Measurements from ENCODE around the gene ZNF337. TPM values are rescaled to one million over a fixed set of nuclear protein-coding genes. Genes with fewer than 3 reads are reported as not detected.
A peak's percentile ranks its signal among the peaks of the same experiment; 100 is the strongest.
"Not testable (repeated sequence)": the region's sequence is repeated elsewhere in the genome, so short reads cannot be mapped to it uniquely, and the experiment has no call there.

The ZNF337 gene
- total RNA-seq: 10.8 TPM

DNA sequence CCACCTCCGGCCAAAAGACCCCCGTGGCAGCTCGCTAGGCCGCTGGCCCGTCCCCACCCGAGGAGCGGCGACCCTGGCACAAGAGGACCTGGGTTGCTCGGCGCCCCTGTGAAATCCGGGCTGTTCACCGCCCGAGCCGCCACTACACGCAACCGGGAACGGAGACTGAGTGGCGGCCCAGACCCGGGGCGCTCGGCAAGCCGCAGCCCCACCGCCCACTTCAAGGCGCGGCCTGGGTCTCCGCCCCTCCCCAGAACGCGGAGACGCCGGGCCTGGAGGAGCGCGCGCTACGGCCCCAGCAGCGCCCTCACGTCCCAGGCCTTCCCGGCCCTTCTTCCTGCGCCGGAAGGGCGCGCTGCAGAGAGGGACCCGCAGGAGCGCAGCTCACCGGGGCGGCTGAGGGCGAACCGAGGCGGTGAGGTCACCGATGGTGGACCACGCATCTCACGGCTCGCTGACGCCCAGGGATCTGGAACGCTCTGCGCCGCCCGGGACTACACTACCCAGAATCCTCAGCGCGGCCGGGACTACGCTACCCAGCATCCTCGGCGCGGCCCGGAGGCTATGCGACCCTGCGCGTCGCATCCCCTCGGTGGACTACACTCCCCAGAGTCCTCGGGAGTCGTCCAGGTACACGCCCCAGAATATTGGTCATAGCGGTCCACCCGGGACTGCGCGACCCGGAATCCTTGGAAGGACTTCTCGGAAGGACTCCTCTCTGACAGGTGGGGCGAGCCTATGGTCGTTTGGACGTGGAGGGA is at the start of gene ZNF337:
Gene ZNF337 (minus strand): TSS at position 483 of the 761 bp plus-strand sequence. CDS start 10,436 bp downstream, outside the sequence.
- Histone ChIP-seq H3K4me3 (ENCODE audit: low read length) (peak within 1 kb of the TSS; percentile 66), H3K27me3 (ENCODE audit: insufficient read depth, low read length) (no peaks in the 10 kb centered on the region), H3K9me3 (ENCODE audit: low read depth, low read length) (peaks cover 9% of the 10 kb centered on the region), H3K4me1 (ENCODE audit: insufficient read depth, low read length) (peaks cover 11% of the 10 kb centered on the region)

DNA sequence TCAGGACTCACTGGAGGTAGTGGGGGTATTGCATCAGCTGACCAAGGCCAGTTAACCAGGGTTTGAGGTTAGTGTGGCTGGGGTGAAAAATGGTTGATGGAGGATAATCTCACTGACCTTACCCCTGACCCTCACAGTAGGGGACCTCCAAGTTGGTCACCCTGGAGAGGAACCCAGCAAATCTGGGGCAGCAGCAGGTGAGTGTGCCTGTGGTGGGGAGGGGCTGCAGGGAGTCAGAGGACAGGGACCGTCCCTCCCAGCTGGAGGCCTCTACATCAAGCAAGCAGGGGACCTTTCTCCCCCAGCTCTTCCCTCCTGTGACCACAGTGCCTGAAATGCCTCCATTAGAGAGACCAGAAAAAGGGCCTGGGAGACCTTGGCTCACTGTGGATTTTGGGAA is 49.1 kb upstream of the ZNF337 start:
- peaks cover 5% of the 10 kb centered on the region for H3K4me1 ChIP-seq (ENCODE audit: insufficient read depth, low read length)
- H3K9me3 ChIP-seq (ENCODE audit: low read depth, low read length): no peaks in the 10 kb centered on the region
- H3K4me3 ChIP-seq (ENCODE audit: low read length): no peak overlapping the region
- no peaks in the 10 kb centered on the region for H3K27me3 ChIP-seq (ENCODE audit: insufficient read depth, low read length)

DNA sequence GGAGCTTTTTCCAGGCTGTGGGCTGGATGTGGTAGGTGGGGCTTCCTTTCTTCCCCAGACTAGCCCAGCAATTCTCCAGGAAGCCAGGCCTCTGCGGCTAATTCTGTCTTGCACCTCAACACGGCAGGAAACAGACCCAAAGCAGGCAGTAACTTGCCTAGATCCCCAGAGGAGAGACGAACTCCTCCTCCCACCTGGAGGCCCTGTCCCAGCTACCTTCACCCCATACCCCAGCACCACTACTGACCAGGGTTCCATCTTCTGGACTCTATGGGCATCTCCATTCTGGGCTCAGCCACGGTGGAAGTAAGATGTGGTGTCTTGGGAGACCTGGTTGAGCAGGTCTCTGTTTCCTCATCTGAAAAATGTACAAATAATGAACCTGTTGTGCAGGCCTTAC is 48.4 kb upstream of the ZNF337 start:
- H3K9me3 ChIP-seq (ENCODE audit: low read depth, low read length): no peaks in the 10 kb centered on the region

DNA sequence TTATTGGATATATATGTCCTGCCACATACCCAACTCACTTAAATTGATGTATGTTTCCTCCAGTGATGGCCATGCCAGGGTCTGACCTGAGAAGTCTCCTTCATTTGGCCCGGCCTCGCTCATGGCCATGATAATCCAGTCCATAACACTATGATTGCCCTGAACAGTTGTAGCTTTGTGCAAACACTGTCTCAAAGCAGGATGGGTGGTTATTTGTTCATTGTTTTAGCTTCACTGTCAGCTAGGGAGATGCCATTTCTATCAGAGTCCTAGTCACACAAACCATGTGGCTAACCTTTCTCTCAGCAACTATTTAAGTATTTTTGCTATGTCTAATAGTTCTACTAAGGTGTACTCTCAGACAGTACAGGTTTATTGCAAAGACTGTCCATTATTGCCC is 47.6 kb upstream of the ZNF337 start:
- Histone ChIP-seq H3K9me3 (ENCODE audit: low read depth, low read length) (no peaks in the 10 kb centered on the region), H3K4me1 (ENCODE audit: insufficient read depth, low read length) (no peaks in the 10 kb centered on the region), H3K27me3 (ENCODE audit: insufficient read depth, low read length) (no peaks in the 10 kb centered on the region), H3K4me3 (ENCODE audit: low read length) (no peak overlapping the region)

More for the DNA sequence above, 48.4 kb upstream of the ZNF337 start:
- Histone ChIP-seq H3K27me3 (ENCODE audit: insufficient read depth, low read length) (no peaks in the 10 kb centered on the region), H3K4me1 (ENCODE audit: insufficient read depth, low read length) (no peaks in the 10 kb centered on the region), H3K4me3 (ENCODE audit: low read length) (no peak overlapping the region)

DNA sequence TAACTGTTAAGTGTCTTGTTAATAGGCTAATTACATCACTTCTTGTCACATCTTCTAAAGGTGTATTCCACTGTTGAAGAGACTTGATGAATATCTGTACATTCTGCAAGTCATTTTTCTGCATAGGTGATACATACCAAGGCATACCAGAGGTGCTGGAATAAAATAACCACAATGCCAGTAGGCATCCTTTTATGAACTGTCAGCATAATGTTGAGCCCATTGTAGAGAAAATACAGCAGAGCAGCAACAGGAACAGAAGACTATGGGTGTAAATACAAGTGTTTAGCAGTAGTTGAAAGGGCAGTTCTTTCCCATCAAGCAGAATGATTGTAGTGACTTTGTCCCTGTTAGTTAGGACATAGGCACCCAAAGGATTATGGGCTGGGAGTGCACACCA is 44.4 kb upstream of the ZNF337 start:
- no peaks in the 10 kb centered on the region for H3K27me3 ChIP-seq (ENCODE audit: insufficient read depth, low read length)
- H3K9me3 ChIP-seq (ENCODE audit: low read depth, low read length): no peaks in the 10 kb centered on the region
- no peaks in the 10 kb centered on the region for H3K4me1 ChIP-seq (ENCODE audit: insufficient read depth, low read length)
- H3K4me3 ChIP-seq (ENCODE audit: low read length): no peak overlapping the region

DNA sequence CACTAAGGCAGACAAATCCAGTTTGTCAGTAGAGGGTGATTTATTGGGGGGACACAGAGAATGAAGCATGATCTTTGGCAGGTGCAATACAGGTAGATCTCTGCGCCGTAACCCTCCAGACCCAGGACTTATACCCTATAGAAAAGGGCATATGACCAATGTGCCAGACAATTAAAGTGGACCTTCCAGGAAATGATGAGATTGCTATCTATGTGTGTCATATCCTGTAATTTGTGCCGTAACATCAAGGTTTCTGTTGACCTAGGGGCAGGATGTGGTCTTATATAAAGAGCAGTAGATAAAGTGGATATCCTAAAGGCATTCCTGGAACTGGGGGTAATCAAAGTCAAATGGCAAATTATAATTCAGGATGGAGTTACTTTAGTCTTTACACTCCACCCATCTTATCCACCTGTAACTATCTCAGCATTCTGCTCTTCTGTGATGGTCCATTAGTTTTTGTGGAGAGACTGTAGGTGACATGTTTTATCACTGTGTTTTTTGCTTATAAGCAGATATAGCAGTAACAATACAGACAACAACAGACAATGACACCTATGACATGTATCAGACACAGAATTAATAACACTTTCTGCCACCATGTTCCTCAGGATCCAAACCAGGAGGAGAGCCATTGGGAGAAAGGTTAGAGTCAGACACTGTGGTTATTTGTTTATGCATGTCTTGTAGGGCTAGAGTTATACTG is 43.1 kb upstream of the ZNF337 start:
- no peaks in the 10 kb centered on the region for H3K4me1 ChIP-seq (ENCODE audit: insufficient read depth, low read length)
- H3K27me3 ChIP-seq (ENCODE audit: insufficient read depth, low read length): no peaks in the 10 kb centered on the region
- no peak overlapping the region for H3K4me3 ChIP-seq (ENCODE audit: low read length)
- H3K9me3 ChIP-seq (ENCODE audit: low read depth, low read length): no peaks in the 10 kb centered on the region

DNA sequence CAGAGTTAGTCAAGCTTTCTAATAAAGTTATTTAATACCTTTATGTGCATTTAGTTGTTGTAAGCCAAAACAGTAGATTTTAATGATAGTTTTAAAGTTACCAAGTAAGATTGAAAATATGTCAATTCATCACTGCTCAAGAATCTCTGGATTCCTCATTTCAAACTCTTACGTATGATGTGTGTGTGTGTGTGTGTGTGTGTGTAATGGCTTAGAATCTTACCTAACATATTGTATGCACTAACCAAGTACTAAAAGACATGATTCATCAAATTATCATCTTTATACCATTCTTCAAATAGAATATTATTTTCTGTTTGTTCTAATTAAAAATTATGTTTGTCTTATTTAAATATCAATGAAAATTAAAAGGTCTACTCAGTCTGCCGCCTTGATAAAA is 41.5 kb upstream of the ZNF337 start:
- H3K4me3 ChIP-seq (ENCODE audit: low read length): no peak overlapping the region
- H3K27me3 ChIP-seq (ENCODE audit: insufficient read depth, low read length): no peaks in the 10 kb centered on the region
- no peaks in the 10 kb centered on the region for H3K4me1 ChIP-seq (ENCODE audit: insufficient read depth, low read length)
- H3K9me3 ChIP-seq (ENCODE audit: low read depth, low read length): no peaks in the 10 kb centered on the region

DNA sequence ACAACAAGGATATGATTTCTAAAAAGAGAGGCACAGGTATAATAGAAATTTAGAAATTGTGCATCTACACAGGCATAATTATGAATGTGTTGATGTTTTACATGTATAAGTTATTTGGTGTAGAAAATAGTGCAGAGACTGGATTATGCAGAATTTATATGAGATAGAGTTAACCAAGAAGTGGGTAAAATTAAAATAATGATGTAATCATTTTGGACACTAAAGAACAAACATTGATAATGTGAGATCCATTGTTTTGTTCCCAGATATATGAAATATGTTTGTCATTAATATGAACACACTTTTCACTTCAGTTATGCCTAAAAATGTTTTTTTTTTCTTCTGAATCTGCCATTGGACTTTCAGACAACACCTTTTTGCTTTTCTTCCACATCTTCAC is 37.2 kb upstream of the ZNF337 start:
- H3K4me1 ChIP-seq (ENCODE audit: insufficient read depth, low read length): no peaks in the 10 kb centered on the region
- H3K27me3 ChIP-seq (ENCODE audit: insufficient read depth, low read length): no peaks in the 10 kb centered on the region
- no peaks in the 10 kb centered on the region for H3K9me3 ChIP-seq (ENCODE audit: low read depth, low read length)
- H3K4me3 ChIP-seq (ENCODE audit: low read length): no peak overlapping the region

DNA sequence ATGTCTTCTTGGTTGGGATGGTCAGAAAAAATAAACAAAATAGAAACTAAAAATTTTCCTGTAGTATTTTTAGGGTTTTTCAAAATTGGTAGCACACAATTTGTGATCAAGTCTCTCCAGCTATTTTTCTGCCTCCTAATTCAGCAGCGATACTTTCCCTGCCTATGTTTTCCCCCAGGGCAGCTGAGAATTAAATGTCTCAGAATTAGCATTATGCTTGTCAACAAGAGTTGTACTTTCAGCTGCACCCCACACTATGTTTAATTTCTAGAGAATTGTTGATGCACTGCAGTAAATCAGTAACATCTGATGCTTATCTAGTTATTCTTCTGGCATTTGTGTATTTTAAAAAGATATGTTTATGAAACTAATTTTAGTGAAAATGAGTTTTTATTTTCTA is 34.2 kb upstream of the ZNF337 start:
- no peaks in the 10 kb centered on the region for H3K27me3 ChIP-seq (ENCODE audit: insufficient read depth, low read length)
- no peak overlapping the region for H3K4me3 ChIP-seq (ENCODE audit: low read length)
- peaks cover 11% of the 10 kb centered on the region for H3K9me3 ChIP-seq (ENCODE audit: low read depth, low read length)
- no peaks in the 10 kb centered on the region for H3K4me1 ChIP-seq (ENCODE audit: insufficient read depth, low read length)

DNA sequence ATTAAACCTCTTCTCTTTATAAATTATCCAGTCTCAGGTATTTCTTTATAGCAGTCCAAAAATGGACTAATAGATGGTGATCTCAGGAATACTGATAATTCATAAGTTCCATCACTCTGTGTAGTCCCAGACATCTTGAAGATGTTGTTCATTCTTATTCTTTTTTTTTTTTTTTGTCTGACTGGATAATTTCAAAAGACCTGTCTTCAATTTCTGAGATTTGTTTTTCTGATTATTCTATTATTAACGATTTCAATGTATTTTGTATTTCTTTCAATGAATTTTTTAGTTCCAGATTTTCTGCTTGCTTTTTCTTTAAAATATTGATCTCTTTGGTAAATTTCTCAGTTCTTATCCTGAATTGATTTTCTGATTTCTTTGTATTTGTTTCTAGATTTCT is 29.7 kb upstream of the ZNF337 start:
- peaks cover 33% of the 10 kb centered on the region for H3K9me3 ChIP-seq (ENCODE audit: low read depth, low read length)
- H3K4me1 ChIP-seq (ENCODE audit: insufficient read depth, low read length): no peaks in the 10 kb centered on the region
- H3K4me3 ChIP-seq (ENCODE audit: low read length): no peak overlapping the region
- no peaks in the 10 kb centered on the region for H3K27me3 ChIP-seq (ENCODE audit: insufficient read depth, low read length)

DNA sequence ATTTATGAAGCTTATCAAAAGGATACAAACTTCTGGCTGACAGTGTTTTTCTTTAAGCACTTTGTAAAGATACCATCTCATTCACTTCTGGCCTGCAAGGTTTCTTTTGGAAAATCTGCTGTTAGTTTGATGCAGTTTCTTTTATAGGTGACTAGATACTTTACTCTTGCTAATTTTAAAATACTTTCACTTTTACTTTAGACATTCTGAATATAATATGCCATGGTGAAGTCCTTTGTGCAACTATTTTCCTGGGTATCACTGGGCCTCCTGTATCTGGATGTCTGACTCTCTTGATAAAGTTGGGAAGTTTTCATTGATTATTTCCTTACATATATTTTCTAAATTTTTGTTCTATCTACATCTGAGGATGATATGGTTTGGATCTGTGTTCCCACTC is 29.0 kb upstream of the ZNF337 start:
- H3K4me1 ChIP-seq (ENCODE audit: insufficient read depth, low read length): no peaks in the 10 kb centered on the region
- H3K27me3 ChIP-seq (ENCODE audit: insufficient read depth, low read length): no peaks in the 10 kb centered on the region
- no peak overlapping the region for H3K4me3 ChIP-seq (ENCODE audit: low read length)
- H3K9me3 ChIP-seq (ENCODE audit: low read depth, low read length): peaks cover 33% of the 10 kb centered on the region

DNA sequence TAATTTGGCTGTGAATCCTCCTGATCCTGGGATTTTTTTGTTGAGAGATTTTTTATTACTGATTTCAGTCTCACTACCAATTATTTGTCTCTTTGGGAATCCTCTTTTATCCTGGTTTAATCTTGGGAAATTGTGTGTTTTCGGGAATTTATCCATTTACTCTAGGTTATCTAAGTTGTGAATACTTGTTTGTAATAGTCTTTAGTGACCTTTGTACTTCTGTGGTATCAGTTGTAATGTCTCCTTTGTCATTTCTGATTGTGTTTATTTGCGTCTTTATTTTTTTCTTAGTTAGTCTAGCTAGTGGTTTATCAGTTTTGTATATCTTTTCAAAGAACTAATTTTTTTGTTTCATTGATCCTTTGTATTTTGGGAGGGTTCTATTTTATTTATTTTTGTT is 27.3 kb upstream of the ZNF337 start:
- peaks cover 33% of the 10 kb centered on the region for H3K9me3 ChIP-seq (ENCODE audit: low read depth, low read length)
- no peaks in the 10 kb centered on the region for H3K27me3 ChIP-seq (ENCODE audit: insufficient read depth, low read length)
- H3K4me3 ChIP-seq (ENCODE audit: low read length): no peak overlapping the region
- no peaks in the 10 kb centered on the region for H3K4me1 ChIP-seq (ENCODE audit: insufficient read depth, low read length)

DNA sequence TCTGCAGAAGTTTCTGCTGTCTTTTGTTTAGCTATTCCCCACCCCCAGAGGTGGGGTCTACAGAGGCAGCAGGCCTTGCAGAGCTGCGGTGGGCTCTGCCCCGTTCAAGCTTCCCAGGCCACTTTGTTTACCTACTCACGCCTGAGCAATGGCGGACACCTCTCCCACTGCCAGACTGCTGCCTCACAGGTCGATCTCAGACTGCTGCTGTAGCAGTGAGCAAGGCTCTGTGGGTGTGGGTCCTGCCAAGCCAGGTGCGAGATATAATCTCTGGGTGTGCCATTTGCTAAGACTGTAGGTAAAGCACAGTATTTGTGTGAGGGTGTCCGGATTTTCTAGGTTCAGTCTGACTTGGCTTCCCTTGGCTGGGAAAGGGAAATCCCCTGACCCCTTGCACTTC is 23.6 kb upstream of the ZNF337 start:
- Histone ChIP-seq H3K9me3 (ENCODE audit: low read depth, low read length) (peaks cover 17% of the 10 kb centered on the region), H3K27me3 (ENCODE audit: insufficient read depth, low read length) (no peaks in the 10 kb centered on the region), H3K4me1 (ENCODE audit: insufficient read depth, low read length) (no peaks in the 10 kb centered on the region), H3K4me3 (ENCODE audit: low read length) (no peak overlapping the region)

DNA sequence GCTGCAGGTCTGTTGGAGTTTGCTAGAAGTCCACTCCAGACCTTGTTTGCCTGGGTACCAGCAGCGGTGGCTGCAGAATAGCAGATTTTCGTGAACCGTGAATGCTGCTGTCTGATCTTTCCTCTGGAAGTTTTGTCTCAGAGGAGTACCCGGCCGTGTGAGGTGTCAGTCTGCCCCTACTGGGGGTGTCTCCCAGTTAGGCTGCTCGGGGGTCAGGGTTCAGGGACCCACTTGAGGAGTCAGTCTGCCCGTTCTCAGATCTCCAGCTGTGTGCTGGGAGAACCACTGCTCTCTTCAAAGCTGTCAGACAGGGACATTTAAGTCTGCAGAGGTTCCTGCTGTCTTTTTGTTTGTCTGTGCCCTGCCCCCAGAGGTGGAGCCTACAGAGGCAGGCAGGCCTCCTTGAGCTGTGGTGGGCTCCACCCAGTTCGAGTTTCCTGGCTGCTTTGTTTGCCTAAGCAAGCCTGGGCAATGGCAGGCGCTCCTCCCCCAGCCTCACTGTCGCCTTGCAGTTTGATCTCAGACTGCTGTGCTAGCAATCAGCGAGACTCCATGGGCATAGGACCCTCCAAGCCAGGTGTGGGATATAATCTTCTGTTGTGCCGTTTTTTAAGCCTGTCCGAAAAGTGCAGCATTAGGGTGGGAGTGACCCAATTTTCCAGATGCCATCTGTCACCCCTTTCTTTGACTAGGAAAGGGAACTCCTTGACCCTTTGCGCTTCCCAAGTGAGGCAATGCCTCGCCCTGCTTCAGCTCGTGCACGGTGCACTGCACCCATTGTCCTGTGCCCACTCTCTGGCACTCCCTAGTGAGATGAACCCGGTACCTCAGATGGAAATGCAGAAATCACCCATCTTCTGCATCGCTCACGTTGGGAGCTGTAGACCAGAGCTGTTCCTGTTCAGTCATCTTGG is 22.5 kb upstream of the ZNF337 start:
- H3K4me3 ChIP-seq (ENCODE audit: low read length): not testable (repeated sequence)

DNA sequence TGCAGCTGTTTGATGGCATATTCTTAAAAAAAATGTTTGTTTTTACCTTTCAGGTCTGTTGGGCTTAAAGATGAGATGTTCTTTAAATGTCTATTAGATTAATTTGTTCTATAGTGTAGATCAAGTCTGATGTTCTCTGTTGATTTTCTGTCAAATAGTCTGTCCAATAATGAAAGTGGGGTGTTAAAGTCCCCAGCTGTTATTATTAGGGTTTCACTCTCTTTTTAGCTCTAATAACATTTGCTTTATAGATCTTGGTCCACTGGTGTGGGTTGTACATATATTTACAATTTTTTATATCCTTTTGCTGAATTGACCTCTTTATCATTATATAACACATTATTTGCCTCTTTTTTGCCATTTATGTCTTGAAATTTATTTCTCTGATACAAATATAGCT is 11.0 kb upstream of the ZNF337 start:
- Histone ChIP-seq H3K27me3 (ENCODE audit: insufficient read depth, low read length) (no peaks in the 10 kb centered on the region), H3K9me3 (ENCODE audit: low read depth, low read length) (no peaks in the 10 kb centered on the region), H3K4me3 (ENCODE audit: low read length) (no peak overlapping the region), H3K4me1 (ENCODE audit: insufficient read depth, low read length) (peaks cover 7% of the 10 kb centered on the region)

More for the DNA sequence above, 22.5 kb upstream of the ZNF337 start:
- not testable (repeated sequence) for H3K27me3 ChIP-seq (ENCODE audit: insufficient read depth, low read length); H3K9me3 ChIP-seq (ENCODE audit: low read depth, low read length); H3K4me1 ChIP-seq (ENCODE audit: insufficient read depth, low read length)
